Epidermal melanocyte (primary cell): ENCODE data around the gene MTARC1.

Experiments used
- DNase-seq: peaks from one replicate; pipeline ENCODE4 v3.0.0; 2011; ENCODE audit warnings: low spot score; ENCODE audit not compliant: insufficient read length

The MTARC1 gene

DNA sequence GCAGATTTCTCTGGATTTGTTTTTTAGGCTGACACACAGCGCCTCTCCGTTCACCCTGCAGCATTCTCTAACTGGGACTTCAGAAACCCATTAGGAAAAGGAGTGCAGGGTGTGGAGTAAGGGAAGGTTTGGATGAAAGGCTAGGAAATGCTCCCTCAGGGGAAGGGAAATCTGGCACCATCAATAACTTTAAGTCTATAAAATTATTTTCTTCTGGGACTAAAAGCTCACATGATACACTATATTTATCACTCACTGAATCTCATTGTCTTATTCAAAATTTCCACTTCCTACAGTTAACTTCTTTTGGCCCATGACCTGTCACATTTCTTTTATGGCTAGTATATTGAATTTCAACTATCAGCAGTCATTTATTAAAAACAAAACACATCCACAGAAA, 46.7 kb downstream of the MTARC1 start:
- DNase-seq, result no peak

GRCh38 chr1:220834155-220834870, 47.6 kb downstream of the MTARC1 start:
- no peak for DNase-seq
